ENCODE results near the gene GBGT1. TPM values are rescaled to one million over a fixed set of nuclear protein-coding genes. Genes with fewer than 3 reads are reported as not detected.

GBGT1 gene
- polyA plus RNA-seq, 1 donor from 2014 or later, result not detected

- H3K4me2 ChIP-seq (ENCODE audit: low read length), result no peak overlapping the region
- peaks cover 5% of the 10 kb centered on the region for H3K79me2 ChIP-seq (replicated peaks; ENCODE audit: insufficient read depth, low read length)
- peaks cover 10% of the 10 kb centered on the region for H4K20me1 ChIP-seq (ENCODE audit: insufficient read depth)
- no peak overlapping the region for H3K4me3 ChIP-seq (ENCODE audit: low read length)
- H3K27ac ChIP-seq (ENCODE audit: low read length), result no peak overlapping the region
- no peaks in the 10 kb centered on the region for H3K9me2 ChIP-seq (ENCODE audit: insufficient read depth, low read length)
- TF ChIP-seq MXI1 (conservative IDR thresholded peaks at IDR 0.05; ENCODE audit: poor library complexity, severe bottlenecking) (no peak), REST (IDR thresholded peaks at IDR 0.05; ENCODE audit: borderline replicate concordance) (no peak), SMC3 (conservative IDR thresholded peaks at IDR 0.05; ENCODE audit: poor library complexity) (no peak), CTCF (IDR thresholded peaks at IDR 0.05; ENCODE audit: poor library complexity, severe bottlenecking) (no peak), TAF1 (IDR thresholded peaks at IDR 0.05; ENCODE audit: low read depth) (no peak), RAD21 (conservative IDR thresholded peaks at IDR 0.05) (no peak), POLR2AphosphoS5 (IDR thresholded peaks at IDR 0.05) (no peak), EZH2 (IDR thresholded peaks at IDR 0.05; ENCODE audit: borderline replicate concordance, insufficient read depth, low read length, poor library complexity, severe bottlenecking) (no peak), EP300 (conservative IDR thresholded peaks at IDR 0.05; ENCODE audit: poor library complexity, severe bottlenecking) (no peak)
- H3K36me3 ChIP-seq (ENCODE audit: insufficient read depth, low read length), result no peaks in the 10 kb centered on the region
- no peaks in the 10 kb centered on the region for H3K27me3 ChIP-seq (ENCODE audit: insufficient read depth, low read depth, low read length)
- H2AFZ ChIP-seq (ENCODE audit: low read depth, low read length), result no peak overlapping the region
- no peaks in the 10 kb centered on the region for H3F3A ChIP-seq (ENCODE audit: insufficient read depth, low read length, poor library complexity, severe bottlenecking)
- H3K9ac ChIP-seq (ENCODE audit: low read length), result no peak overlapping the region
- H3K9me3 ChIP-seq (ENCODE audit: low read length), result no peaks in the 10 kb centered on the region
Observed at GRCh38 chr9:133124907-133125275, 38.8 kb downstream of the GBGT1 start.

- no peaks in the 10 kb centered on the region for H3F3A ChIP-seq (ENCODE audit: insufficient read depth, low read length, poor library complexity, severe bottlenecking)
- H3K4me2 ChIP-seq (ENCODE audit: low read length), result no peak overlapping the region
- H3K9me2 ChIP-seq (ENCODE audit: insufficient read depth, low read length), result no peaks in the 10 kb centered on the region
- no peak overlapping the region for H2AFZ ChIP-seq (ENCODE audit: low read depth, low read length)
- no peak for TF ChIP-seq MXI1 (conservative IDR thresholded peaks at IDR 0.05; ENCODE audit: poor library complexity, severe bottlenecking)
- TF ChIP-seq REST (IDR thresholded peaks at IDR 0.05; ENCODE audit: borderline replicate concordance), result no peak
- no peak for TF ChIP-seq RAD21 (conservative IDR thresholded peaks at IDR 0.05)
- no peak for TF ChIP-seq SMC3 (conservative IDR thresholded peaks at IDR 0.05; ENCODE audit: poor library complexity)
- no peak for TF ChIP-seq CTCF (IDR thresholded peaks at IDR 0.05; ENCODE audit: poor library complexity, severe bottlenecking)
- no peak for TF ChIP-seq POLR2AphosphoS5 (IDR thresholded peaks at IDR 0.05)
- no peak for TF ChIP-seq EP300 (conservative IDR thresholded peaks at IDR 0.05; ENCODE audit: poor library complexity, severe bottlenecking)
- no peak for TF ChIP-seq TAF1 (IDR thresholded peaks at IDR 0.05; ENCODE audit: low read depth)
- no peak for TF ChIP-seq EZH2 (IDR thresholded peaks at IDR 0.05; ENCODE audit: borderline replicate concordance, insufficient read depth, low read length, poor library complexity, severe bottlenecking)
- H3K9me3 ChIP-seq (ENCODE audit: low read length), result no peaks in the 10 kb centered on the region
- no peak overlapping the region for H3K27ac ChIP-seq (ENCODE audit: low read length)
- H3K9ac ChIP-seq (ENCODE audit: low read length), result no peak overlapping the region
- H3K4me3 ChIP-seq (ENCODE audit: low read length), result no peak overlapping the region
- peaks cover 5% of the 10 kb centered on the region for H3K79me2 ChIP-seq (replicated peaks; ENCODE audit: insufficient read depth, low read length)
- no peaks in the 10 kb centered on the region for H3K27me3 ChIP-seq (ENCODE audit: insufficient read depth, low read depth, low read length)
- H4K20me1 ChIP-seq (ENCODE audit: insufficient read depth), result peaks cover 10% of the 10 kb centered on the region
- H3K36me3 ChIP-seq (ENCODE audit: insufficient read depth, low read length), result no peaks in the 10 kb centered on the region
Observed at GRCh38 chr9:133124123-133124906, 39.4 kb downstream of the GBGT1 start.
